B cell (primary cell): ENCODE measurements around the gene SLC39A11. TPM values are rescaled to one million over a fixed set of nuclear protein-coding genes. Genes with fewer than 3 reads are reported as not detected.

Source experiments
- ATAC-seq: fragments of 200-7000 bp; cut with Tn5 transposase; one replicate; pipeline ENCODE4 v1.10.0; 2021; ENCODE audit warnings: low read depth, mild to moderate bottlenecking, moderate number of reproducible peaks, moderate library complexity
- CTCF ChIA-PET: fragments of 350-600 bp; sonication (Branson Sonifier 250); formaldehyde crosslinking; loops from one replicate; lab custom pipeline; 2021; ENCODE audit warnings: antibody characterized with exemption, inconsistent platforms; lab: Charles Lee
- POLR2A ChIA-PET: fragments of 350-600 bp; sonication (Branson Sonifier 250); formaldehyde crosslinking; loops from one replicate; lab custom pipeline; 2021; ENCODE audit warnings: antibody characterized with exemption; lab: Charles Lee
- DNase-seq: peaks from one replicate; pipeline ENCODE4 v3.0.0; 2013
- H2AFZ ChIP-seq: 2 replicates; pipeline ENCODE4 v1.6.1; 2012; ENCODE audit warnings: mild to moderate bottlenecking, low read depth, low read length; ENCODE audit not compliant: insufficient read depth, poor library complexity, severe bottlenecking
- H3K27ac ChIP-seq, 2 donors: 1 replicate in 1 of 2; 2 replicates in 1 of 2; pipeline ENCODE4 v1.5.1; 2012 to 2013; ENCODE audit warnings: low read length in 2 of 2, mild to moderate bottlenecking in 2 of 2, moderate library complexity in 1 of 2
- H3K27me3 ChIP-seq, 4 experiments: fragments of 200-600 bp in 1 of 4; sonication (generic) in 1 of 4; replicated peaks in 1 of 4; 1 replicate in 2 of 4; 2 replicates in 2 of 4; pipeline versions ENCODE4 v1.6.1 to v1.7.0; 2013 to 2016; ENCODE audit warnings: low read length in 3 of 4, mild to moderate bottlenecking in 2 of 4, mixed read lengths in 1 of 4, moderate library complexity in 1 of 4; ENCODE audit not compliant: insufficient read depth in 4 of 4, control insufficient read depth in 3 of 4; ENCODE audit errors: control extremely low read depth in 1 of 4
- H3K36me3 ChIP-seq, 2 experiments: replicated peaks in 1 of 2; 1 replicate in 1 of 2; 2 replicates in 1 of 2; pipeline versions ENCODE4 v1.6.1 to v1.7.1; 2013; ENCODE audit warnings: low read length in 1 of 2; ENCODE audit not compliant: insufficient read depth in 2 of 2, control insufficient read depth in 1 of 2; ENCODE audit errors: control extremely low read depth in 1 of 2, extremely low read depth in 1 of 2
- H3K4me1 ChIP-seq, 2 donors: fragments of 200-600 bp in 1 of 2; sonication (generic) in 1 of 2; 1 replicate in 1 of 2; 2 replicates in 1 of 2; pipeline versions ENCODE4 v1.5.1 to v1.6.1; 2013 to 2017; ENCODE audit warnings: low read length in 2 of 2; ENCODE audit not compliant: control insufficient read depth in 2 of 2, insufficient read depth in 2 of 2
- H3K4me2 ChIP-seq: replicated peaks from 2 replicates; pipeline ENCODE3; 2012; ENCODE audit warnings: mild to moderate bottlenecking, low read depth, low read length; ENCODE audit not compliant: poor library complexity, severe bottlenecking
- H3K4me3 ChIP-seq, 5 experiments: fragments of 200-600 bp in 1 of 5; sonication (generic) in 1 of 5; 1 replicate in 3 of 5; 2 replicates in 2 of 5; pipeline versions ENCODE4 v1.5.1 to v1.7.0; 2011 to 2016; ENCODE audit warnings: low read length in 4 of 5, mild to moderate bottlenecking in 4 of 5, low read depth in 2 of 5, control low read depth in 1 of 5, moderate library complexity in 1 of 5; ENCODE audit not compliant: insufficient read depth in 1 of 5; ENCODE audit errors: control extremely low read depth in 1 of 5, extremely low read depth in 1 of 5
- H3K79me2 ChIP-seq: fragments of 200-600 bp; sonication (generic); one replicate; pipeline ENCODE4 v1.6.0; 2016; ENCODE audit warnings: low read length; ENCODE audit not compliant: control insufficient read depth, insufficient read depth
- H3K9ac ChIP-seq: fragments of 200-600 bp; sonication (generic); 2 replicates; pipeline ENCODE4 v1.6.1; 2017; ENCODE audit warnings: mild to moderate bottlenecking, low read length, moderate library complexity
- H3K9me3 ChIP-seq, 3 donors: one replicate each; pipeline versions ENCODE4 v1.6.1 to v1.7.1; 2013; ENCODE audit warnings: low read length in 2 of 3; ENCODE audit not compliant: control insufficient read depth in 2 of 3, insufficient read depth in 1 of 3; ENCODE audit errors: control extremely low read depth in 1 of 3
- H4K20me1 ChIP-seq: 2 replicates; pipeline ENCODE4 v1.6.0; 2012; ENCODE audit warnings: mild to moderate bottlenecking, low read length; ENCODE audit not compliant: insufficient read depth, control insufficient read depth, poor library complexity, severe bottlenecking
- H3K27ac Mint-ChIP-seq: one replicate; pipeline ENCODE4 v1.8.0; 2021; ENCODE audit warnings: mixed read lengths
- H3K27me3 Mint-ChIP-seq: one replicate; pipeline ENCODE4 v1.8.0; 2021; ENCODE audit warnings: mixed read lengths
- H3K4me1 Mint-ChIP-seq: one replicate; pipeline ENCODE4 v1.8.0; 2021; ENCODE audit warnings: mixed read lengths
- H3K4me3 Mint-ChIP-seq: one replicate; pipeline ENCODE4 v1.8.0; 2021; ENCODE audit warnings: mixed read lengths
- H3K9me3 Mint-ChIP-seq: one replicate; pipeline ENCODE4 v1.8.0; 2022; ENCODE audit warnings: mixed read lengths; ENCODE audit not compliant: insufficient read depth
- CTCF ChIP-seq: fragments of 200-600 bp; IDR thresholded peaks from one replicate; pipeline ENCODE4 v1.8.0; 2022; ENCODE audit warnings: antibody characterized with exemption, mild to moderate bottlenecking
- EZH2 ChIP-seq: IDR thresholded peaks from 2 replicates; pipeline ENCODE4 v1.6.1; 2012; ENCODE audit warnings: borderline replicate concordance, low read depth, mild to moderate bottlenecking, moderate library complexity, low read length; ENCODE audit not compliant: insufficient read depth, poor library complexity, severe bottlenecking
- WGBS: methylation state at CpG from one replicate; pipeline ENCODE4 v1.1.5; 2013; ENCODE audit warnings: missing lambda C conversion rate; ENCODE audit not compliant: insufficient coverage; 5-methylcytosine and 5-hydroxymethylcytosine counted together
- intact Hi-C: fragments of 100-400 bp; cut with micrococcal nuclease; formaldehyde crosslinking; loops from one replicate; pipeline ENCODE4 v1.10.0; 2022
- polyA plus RNA-seq: library from polyadenylated mRNA; depleted of rRNA; stranded (reverse); fragments of >200 nt; gene quantifications from 2 replicates; pipeline ENCODE4 v1.2.3, GENCODE V29; 2012
- total RNA-seq, 2 donors: library from RNA; stranded (reverse); fragments of 120-200 nt in 1 of 2; gene quantifications; 1 replicate in 1 of 2; 2 replicates in 1 of 2; pipeline versions ENCODE4 v1.2.3 to v1.2.4, GENCODE V29; 2013 to 2022

The SLC39A11 gene
- total and polyA plus RNA-seq, 2 donors (not counting 1 experiment from before 2014, with no cell fraction given): 6.9 to 39.6 TPM

GRCh38 chr17:72719578-72720493, 372.7 kb downstream of the SLC39A11 start:
- TF ChIP-seq CTCF: no peak
- TF ChIP-seq EZH2: no peak
- no peak overlapping the region for H3K27ac Mint-ChIP-seq
- H3K36me3 ChIP-seq: no peaks in the 10 kb centered on the region
- intact Hi-C loops: no loop called here
- no peak overlapping the region for H3K9ac ChIP-seq
- H3K27ac ChIP-seq: no peak overlapping the region
- no peaks in the 10 kb centered on the region for H3K27me3 Mint-ChIP-seq
- H4K20me1 ChIP-seq: no peaks in the 10 kb centered on the region
- no peaks in the 10 kb centered on the region for H3K79me2 ChIP-seq
- H2AFZ ChIP-seq: no peak overlapping the region
- ATAC-seq (no peak), DNase-seq (no peak)
- H3K4me3 Mint-ChIP-seq: no peak overlapping the region
- no peaks in the 10 kb centered on the region for H3K9me3 Mint-ChIP-seq
- H3K9me3 ChIP-seq: no peaks in the 10 kb centered on the region
- no peak overlapping the region for H3K4me2 ChIP-seq
- ChIA-PET CTCF (interaction anchor here (1.2 to 1.6 kb wide), 2 partner anchors 8 to 160 kb away, joined by 3 to 4 read pairs; no protein-coding TSS in a partner anchor), POLR2A (no interaction called here)
- 16% methylated on average over 23 of the region's 25 CpGs for WGBS
- no peaks in the 10 kb centered on the region for H3K27me3 ChIP-seq
- no peak overlapping the region for H3K4me3 ChIP-seq
- H3K4me1 ChIP-seq: peaks cover 5 to 9% of the 10 kb centered on the region in 2 donors
- peaks cover 7% of the 10 kb centered on the region for H3K4me1 Mint-ChIP-seq

- intact Hi-C loops: no loop called here
- no peak overlapping the region for H3K9ac ChIP-seq
- no peak overlapping the region for H3K4me3 Mint-ChIP-seq
- H3K27me3 Mint-ChIP-seq: no peaks in the 10 kb centered on the region
- peaks cover 7% of the 10 kb centered on the region for H3K4me1 Mint-ChIP-seq
- H3K4me1 ChIP-seq: peaks cover 5 to 9% of the 10 kb centered on the region in 2 donors
- no peak for DNase-seq
- POLR2A ChIA-PET: no interaction called here
- H4K20me1 ChIP-seq: no peaks in the 10 kb centered on the region
- no peaks in the 10 kb centered on the region for H3K27me3 ChIP-seq
- H3K9me3 Mint-ChIP-seq: no peaks in the 10 kb centered on the region
- WGBS: 71% methylated on average over 6 of the region's 8 CpGs
- no peaks in the 10 kb centered on the region for H3K9me3 ChIP-seq
- CTCF ChIA-PET: interaction anchor here (1.6 kb wide), 1 partner anchor 9 kb away, joined by 4 read pairs; no protein-coding TSS in a partner anchor
- H3K27ac ChIP-seq: no peak overlapping the region
- no peaks in the 10 kb centered on the region for H3K36me3 ChIP-seq
- TF ChIP-seq EZH2 (no peak), CTCF (no peak)
- no peak for ATAC-seq
- H2AFZ ChIP-seq: no peak overlapping the region
- H3K27ac Mint-ChIP-seq: no peak overlapping the region
- no peak overlapping the region for H3K4me2 ChIP-seq
- no peaks in the 10 kb centered on the region for H3K79me2 ChIP-seq
- H3K4me3 ChIP-seq: no peak overlapping the region
Observed at GRCh38 chr17:72719206-72719577, 373.3 kb downstream of the SLC39A11 start.
